Measurements from ENCODE around the gene ARNT2.
"Not testable (repeated sequence)": the region's sequence is repeated elsewhere in the genome, so short reads cannot be mapped to it uniquely, and the experiment has no call there.

Gene ARNT2

GRCh38 chr15:80508783-80509182 lies 104.6 kb downstream of the ARNT2 start:
- ChIA-PET CTCF (no interaction called here), POLR2A (no interaction called here)
- no peak for DNase-seq
- H3K4me1 ChIP-seq (ENCODE audit: control extremely low read depth in 1 of 4, control insufficient read depth in 4 of 4, insufficient read depth in 4 of 4, low read length in 3 of 4): no peaks in the 10 kb centered on the region
- H3K9me3 ChIP-seq (ENCODE audit: control extremely low read depth in 1 of 5, control insufficient read depth in 4 of 5, insufficient read depth in 2 of 5, low read depth in 1 of 5, low read length in 4 of 5): peaks cover 0 to 8% (median 2%) of the 10 kb centered on the region in 5 experiments
- H3K36me3 ChIP-seq (ENCODE audit: control insufficient read depth in 4 of 4, insufficient read depth in 4 of 4, low read length in 3 of 4): no peaks in the 10 kb centered on the region
- no peak overlapping the region for H3K27ac ChIP-seq (ENCODE audit: insufficient read depth in 1 of 2, low read depth in 1 of 2, low read length in 2 of 2, poor library complexity in 1 of 2, severe bottlenecking in 2 of 2)
- H3K27me3 ChIP-seq (replicated peaks in 2 of 5; ENCODE audit: control insufficient read depth in 4 of 5, insufficient read depth in 5 of 5, low read length in 4 of 5): no peaks in the 10 kb centered on the region
- WGBS (ENCODE audit: insufficient coverage): 100% methylated on average over 4 of the region's 4 CpGs
- H3K4me3 ChIP-seq (ENCODE audit: control insufficient read depth in 1 of 7, extremely low read depth in 1 of 7, insufficient read depth in 4 of 7, low read depth in 2 of 7, low read length in 6 of 7): no peak overlapping the region

- H3K36me3 ChIP-seq (ENCODE audit: control insufficient read depth in 4 of 4, insufficient read depth in 4 of 4, low read length in 3 of 4): no peaks in the 10 kb centered on the region
- WGBS (ENCODE audit: insufficient coverage): 100% methylated on average over 3 of the region's 5 CpGs
- no peak overlapping the region for H3K4me3 ChIP-seq (ENCODE audit: control insufficient read depth in 1 of 7, extremely low read depth in 1 of 7, insufficient read depth in 4 of 7, low read depth in 2 of 7, low read length in 6 of 7)
- peaks cover 0 to 8% (median 2%) of the 10 kb centered on the region in 5 experiments for H3K9me3 ChIP-seq (ENCODE audit: control extremely low read depth in 1 of 5, control insufficient read depth in 4 of 5, insufficient read depth in 2 of 5, low read depth in 1 of 5, low read length in 4 of 5)
- H3K27ac ChIP-seq (ENCODE audit: insufficient read depth in 1 of 2, low read depth in 1 of 2, low read length in 2 of 2, poor library complexity in 1 of 2, severe bottlenecking in 2 of 2): no peak overlapping the region
- H3K4me1 ChIP-seq (ENCODE audit: control extremely low read depth in 1 of 4, control insufficient read depth in 4 of 4, insufficient read depth in 4 of 4, low read length in 3 of 4): peaks cover 0 to 3% (median 0%) of the 10 kb centered on the region in 4 experiments
- H3K27me3 ChIP-seq (replicated peaks in 2 of 5; ENCODE audit: control insufficient read depth in 4 of 5, insufficient read depth in 5 of 5, low read length in 4 of 5): no peaks in the 10 kb centered on the region
- ChIA-PET CTCF (interaction anchor here (1.1 kb wide), 1 partner anchor 54 kb away, joined by 3 read pairs; no protein-coding TSS in a partner anchor), POLR2A (no interaction called here)
- no peak for DNase-seq
Measured at GRCh38 chr15:80509800-80510199, 105.6 kb downstream of the ARNT2 start.

- H3K4me3 ChIP-seq (ENCODE audit: control insufficient read depth in 1 of 7, extremely low read depth in 1 of 7, insufficient read depth in 4 of 7, low read depth in 2 of 7, low read length in 6 of 7); DNase-seq; POLR2A ChIA-PET; CTCF ChIA-PET; H3K36me3 ChIP-seq (ENCODE audit: control insufficient read depth in 4 of 4, insufficient read depth in 4 of 4, low read length in 3 of 4); H3K27ac ChIP-seq (ENCODE audit: insufficient read depth in 1 of 2, low read depth in 1 of 2, low read length in 2 of 2, poor library complexity in 1 of 2, severe bottlenecking in 2 of 2); H3K27me3 ChIP-seq (replicated peaks in 2 of 5; ENCODE audit: control insufficient read depth in 4 of 5, insufficient read depth in 5 of 5, low read length in 4 of 5); H3K9me3 ChIP-seq (ENCODE audit: control extremely low read depth in 1 of 5, control insufficient read depth in 4 of 5, insufficient read depth in 2 of 5, low read depth in 1 of 5, low read length in 4 of 5); H3K4me1 ChIP-seq (ENCODE audit: control extremely low read depth in 1 of 4, control insufficient read depth in 4 of 4, insufficient read depth in 4 of 4, low read length in 3 of 4): not testable (repeated sequence)
- 100% methylated on average over 2 of the region's 4 CpGs for WGBS (ENCODE audit: insufficient coverage)
Measured at GRCh38 chr15:80510985-80511384, 106.8 kb downstream of the ARNT2 start.

GRCh38 chr15:80512726-80513660 lies 108.8 kb downstream of the ARNT2 start:
- H3K36me3 ChIP-seq (ENCODE audit: control insufficient read depth in 4 of 4, insufficient read depth in 4 of 4, low read length in 3 of 4): no peaks in the 10 kb centered on the region
- no peak overlapping the region for H3K27ac ChIP-seq (ENCODE audit: insufficient read depth in 1 of 2, low read depth in 1 of 2, low read length in 2 of 2, poor library complexity in 1 of 2, severe bottlenecking in 2 of 2)
- 96% methylated on average over 3 of the region's 4 CpGs for WGBS (ENCODE audit: insufficient coverage)
- ChIA-PET POLR2A (no interaction called here), CTCF (interaction anchor here (0.8 to 2.1 kb wide), 7 partner anchors 12 to 262 kb away, joined by 3 to 5 read pairs (median 4); no protein-coding TSS in a partner anchor)
- DNase-seq: peak; percentile 7 to 33 (median 24)
- no peak overlapping the region for H3K4me3 ChIP-seq (ENCODE audit: control insufficient read depth in 1 of 7, extremely low read depth in 1 of 7, insufficient read depth in 4 of 7, low read depth in 2 of 7, low read length in 6 of 7)
- H3K9me3 ChIP-seq (ENCODE audit: control extremely low read depth in 1 of 5, control insufficient read depth in 4 of 5, insufficient read depth in 2 of 5, low read depth in 1 of 5, low read length in 4 of 5): peaks cover 0 to 6% (median 0%) of the 10 kb centered on the region in 5 experiments
- H3K4me1 ChIP-seq (ENCODE audit: control extremely low read depth in 1 of 4, control insufficient read depth in 4 of 4, insufficient read depth in 4 of 4, low read length in 3 of 4): peaks cover 0 to 3% (median 0%) of the 10 kb centered on the region in 4 experiments
- H3K27me3 ChIP-seq (replicated peaks in 2 of 5; ENCODE audit: control insufficient read depth in 4 of 5, insufficient read depth in 5 of 5, low read length in 4 of 5): no peaks in the 10 kb centered on the region

- DNase-seq: peak in 2 of 3 donors; percentile 14 to 15
- H3K4me1 ChIP-seq (ENCODE audit: control extremely low read depth in 1 of 4, control insufficient read depth in 4 of 4, insufficient read depth in 4 of 4, low read length in 3 of 4): peaks cover 0 to 3% (median 0%) of the 10 kb centered on the region in 4 experiments
- ChIA-PET POLR2A (no interaction called here), CTCF (interaction anchor here (0.6 to 2.1 kb wide), 4 partner anchors 8 to 58 kb away, joined by 3 to 5 read pairs (median 4); no protein-coding TSS in a partner anchor)
- H3K36me3 ChIP-seq (ENCODE audit: control insufficient read depth in 4 of 4, insufficient read depth in 4 of 4, low read length in 3 of 4): no peaks in the 10 kb centered on the region
- no peak overlapping the region for H3K4me3 ChIP-seq (ENCODE audit: control insufficient read depth in 1 of 7, extremely low read depth in 1 of 7, insufficient read depth in 4 of 7, low read depth in 2 of 7, low read length in 6 of 7)
- H3K27ac ChIP-seq (ENCODE audit: insufficient read depth in 1 of 2, low read depth in 1 of 2, low read length in 2 of 2, poor library complexity in 1 of 2, severe bottlenecking in 2 of 2): no peak overlapping the region
- peaks cover 0 to 6% (median 0%) of the 10 kb centered on the region in 5 experiments for H3K9me3 ChIP-seq (ENCODE audit: control extremely low read depth in 1 of 5, control insufficient read depth in 4 of 5, insufficient read depth in 2 of 5, low read depth in 1 of 5, low read length in 4 of 5)
- 100% methylated on average over 9 of the region's 10 CpGs for WGBS (ENCODE audit: insufficient coverage)
- H3K27me3 ChIP-seq (replicated peaks in 2 of 5; ENCODE audit: control insufficient read depth in 4 of 5, insufficient read depth in 5 of 5, low read length in 4 of 5): no peaks in the 10 kb centered on the region
Measured at GRCh38 chr15:80514071-80514780, 110.0 kb downstream of the ARNT2 start.

- ChIA-PET CTCF (interaction anchor here (0.6 to 1.3 kb wide), 2 partner anchors 19 to 36 kb away, joined by 3 read pairs; no protein-coding TSS in a partner anchor), POLR2A (no interaction called here)
- Histone ChIP-seq H3K27ac (ENCODE audit: insufficient read depth in 1 of 2, low read depth in 1 of 2, low read length in 2 of 2, poor library complexity in 1 of 2, severe bottlenecking in 2 of 2) (no peak overlapping the region), H3K4me3 (ENCODE audit: control insufficient read depth in 1 of 7, extremely low read depth in 1 of 7, insufficient read depth in 4 of 7, low read depth in 2 of 7, low read length in 6 of 7) (no peak overlapping the region), H3K4me1 (ENCODE audit: control extremely low read depth in 1 of 4, control insufficient read depth in 4 of 4, insufficient read depth in 4 of 4, low read length in 3 of 4) (peaks cover 0 to 3% (median 0%) of the 10 kb centered on the region in 4 experiments), H3K9me3 (ENCODE audit: control extremely low read depth in 1 of 5, control insufficient read depth in 4 of 5, insufficient read depth in 2 of 5, low read depth in 1 of 5, low read length in 4 of 5) (peaks cover 0 to 6% (median 0%) of the 10 kb centered on the region in 5 experiments), H3K36me3 (ENCODE audit: control insufficient read depth in 4 of 4, insufficient read depth in 4 of 4, low read length in 3 of 4) (no peaks in the 10 kb centered on the region), H3K27me3 (replicated peaks in 2 of 5; ENCODE audit: control insufficient read depth in 4 of 5, insufficient read depth in 5 of 5, low read length in 4 of 5) (no peaks in the 10 kb centered on the region)
- DNase-seq: no peak
Measured at GRCh38 chr15:80517290-80517689, 113.1 kb downstream of the ARNT2 start.
